Karpas-422 (cell line): ENCODE data around the gene SCYGR6. TPM values are rescaled to one million over a fixed set of nuclear protein-coding genes. Genes with fewer than 3 reads are reported as not detected.

Experiments used
- DNase-seq: peaks from one replicate; pipeline ENCODE4 v3.0.0-alpha.2; 2015
- H2AFZ ChIP-seq: fragments of 200-600 bp; sonication (generic); 2 replicates; pipeline ENCODE4 v1.6.1; 2014; ENCODE audit warnings: antibody characterized with exemption, low read length, mixed read lengths
- H3K27ac ChIP-seq: fragments of 200-600 bp; sonication (generic); 2 replicates; pipeline ENCODE4 v1.5.1; 2014; ENCODE audit warnings: mild to moderate bottlenecking, low read length, moderate library complexity
- H3K27me3 ChIP-seq: fragments of 200-600 bp; sonication (generic); 2 replicates; pipeline ENCODE4 v1.6.1; 2014; ENCODE audit warnings: low read length, mixed read lengths
- H3K36me3 ChIP-seq: fragments of 200-600 bp; sonication (generic); 2 replicates; pipeline ENCODE4 v1.6.1; 2014; ENCODE audit warnings: low read length, mixed read lengths; ENCODE audit not compliant: insufficient read depth
- H3K4me1 ChIP-seq: fragments of 200-600 bp; sonication (generic); 2 replicates; pipeline ENCODE4 v1.6.1; 2014; ENCODE audit warnings: mild to moderate bottlenecking, low read length, mixed read lengths
- H3K4me2 ChIP-seq: fragments of 200-600 bp; sonication (generic); 2 replicates; pipeline ENCODE4 v1.6.1; 2014; ENCODE audit warnings: low read length, low read depth, mild to moderate bottlenecking; ENCODE audit not compliant: poor library complexity, severe bottlenecking
- H3K4me3 ChIP-seq: fragments of 200-600 bp; sonication (generic); 2 replicates; pipeline ENCODE4 v1.5.1; 2014; ENCODE audit warnings: mild to moderate bottlenecking, antibody characterized with exemption, low read length, mixed read lengths
- H3K79me2 ChIP-seq: fragments of 200-600 bp; sonication (generic); 2 replicates; pipeline ENCODE4 v1.6.1; 2014; ENCODE audit warnings: mild to moderate bottlenecking, low read length, mixed read lengths
- H3K9ac ChIP-seq: fragments of 200-600 bp; sonication (generic); 2 replicates; pipeline ENCODE4 v1.6.0; 2014; ENCODE audit warnings: low read length
- H3K9me2 ChIP-seq: fragments of 200-600 bp; sonication (generic), shearing (Covaris generic); replicated peaks from 2 replicates; pipeline ENCODE4 v1.6.0; 2014; ENCODE audit warnings: mild to moderate bottlenecking, low read length, moderate library complexity; ENCODE audit not compliant: insufficient read depth
- H3K9me3 ChIP-seq: fragments of 300-700, 200-600 bp; sonication (generic); 2 replicates; pipeline ENCODE4 v1.6.1; 2014; ENCODE audit warnings: low read length, mixed read lengths
- H4K20me1 ChIP-seq: fragments of 200-600 bp; sonication (generic); 2 replicates; pipeline ENCODE4 v1.6.1; 2014; ENCODE audit warnings: mild to moderate bottlenecking, antibody characterized with exemption, low read length, low read depth; ENCODE audit not compliant: insufficient read depth
- total RNA-seq: library from RNA; depleted of rRNA; stranded (reverse); fragments of >200 nt; shearing (Covaris generic); gene quantifications from 2 replicates; pipeline ENCODE4 v1.2.3, GENCODE V29; 2014; ENCODE audit warnings: low replicate concordance

The SCYGR6 gene
- total RNA-seq, 1 experiment from 2014 or later = not detected

DNA sequence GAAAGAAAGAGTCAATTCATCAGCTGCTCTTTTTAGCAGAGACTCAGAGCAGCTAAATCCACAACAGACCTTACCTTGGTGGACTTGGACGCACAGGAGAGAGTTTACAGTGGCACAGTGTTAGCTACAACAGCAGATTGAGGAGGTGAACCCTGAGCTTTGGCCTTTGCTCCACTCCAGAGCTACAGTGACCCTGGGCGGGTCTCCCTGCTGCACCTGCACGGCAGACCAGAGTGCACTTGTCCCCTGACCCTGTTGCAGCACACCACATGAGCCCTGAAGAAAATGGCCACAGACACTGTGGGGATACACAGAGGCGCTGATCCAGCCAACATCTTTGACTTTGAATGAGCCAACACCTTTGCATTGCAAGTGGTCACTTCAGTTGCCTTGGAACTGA, 17.7 kb downstream of the SCYGR6 start:
- Histone ChIP-seq H3K79me2 (no peaks in the 10 kb centered on the region), H3K36me3 (no peaks in the 10 kb centered on the region), H3K9ac (no peak overlapping the region), H3K4me2 (no peak overlapping the region), H2AFZ (no peak overlapping the region), H3K27me3 (no peaks in the 10 kb centered on the region), H3K4me1 (no peaks in the 10 kb centered on the region), H3K4me3 (no peak overlapping the region), H3K9me2 (no peaks in the 10 kb centered on the region), H3K27ac (no peak overlapping the region), H3K9me3 (no peaks in the 10 kb centered on the region), H4K20me1 (no peaks in the 10 kb centered on the region)
- no peak for DNase-seq

DNA sequence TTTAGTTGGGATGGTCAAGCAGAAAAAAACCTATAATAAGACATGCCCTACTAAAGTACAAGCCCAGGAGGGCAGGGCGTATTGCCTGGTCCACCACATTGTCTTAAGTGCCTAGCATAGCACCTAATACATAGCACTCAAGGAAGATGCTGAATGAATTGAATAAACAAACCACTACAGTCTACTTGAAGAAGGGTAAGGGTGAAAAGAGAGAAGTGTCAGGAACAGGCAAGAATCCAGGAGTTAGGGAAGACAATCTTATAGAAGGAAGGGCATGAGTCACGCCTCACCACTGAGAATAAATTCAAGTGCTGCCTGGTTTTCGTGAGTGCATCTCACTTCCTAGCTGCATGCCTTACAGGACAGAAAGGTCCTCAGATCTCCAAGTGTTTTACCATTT, 20.6 kb downstream of the SCYGR6 start:
- no peaks in the 10 kb centered on the region for H3K27me3 ChIP-seq
- H3K27ac ChIP-seq = no peak overlapping the region
- H3K4me1 ChIP-seq = no peaks in the 10 kb centered on the region
- no peak for DNase-seq
- no peaks in the 10 kb centered on the region for H3K9me2 ChIP-seq
- no peaks in the 10 kb centered on the region for H4K20me1 ChIP-seq
- H3K79me2 ChIP-seq = no peaks in the 10 kb centered on the region
- H3K9ac ChIP-seq = no peak overlapping the region
- no peaks in the 10 kb centered on the region for H3K36me3 ChIP-seq
- no peak overlapping the region for H3K4me3 ChIP-seq
- H3K9me3 ChIP-seq = no peaks in the 10 kb centered on the region
- no peak overlapping the region for H2AFZ ChIP-seq
- no peak overlapping the region for H3K4me2 ChIP-seq

DNA sequence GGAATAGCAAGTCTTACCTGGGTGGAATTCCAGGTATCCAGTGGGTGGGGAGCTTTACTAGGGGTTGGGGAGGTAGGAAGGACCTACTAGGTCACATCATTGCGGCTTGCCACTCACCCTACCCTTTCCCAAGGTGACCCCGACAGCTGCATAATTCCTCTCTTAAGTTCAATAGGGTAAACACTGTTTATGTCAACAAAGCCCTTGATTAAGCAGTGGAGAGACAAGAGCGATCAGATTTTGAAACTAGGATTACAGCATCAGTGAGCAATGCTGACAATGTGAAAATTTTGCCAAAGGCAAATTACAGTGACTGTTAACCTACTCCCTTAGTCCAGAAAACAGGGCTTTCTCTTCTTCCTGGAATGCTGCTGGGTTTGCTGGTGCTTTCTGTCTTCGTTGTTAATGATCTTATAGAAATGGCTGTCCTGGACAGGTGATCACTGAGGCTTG, 21.3 kb downstream of the SCYGR6 start:
- no peak overlapping the region for H3K4me3 ChIP-seq
- H3K27ac ChIP-seq = no peak overlapping the region
- no peaks in the 10 kb centered on the region for H4K20me1 ChIP-seq
- no peaks in the 10 kb centered on the region for H3K36me3 ChIP-seq
- H3K79me2 ChIP-seq = no peaks in the 10 kb centered on the region
- H3K9ac ChIP-seq = no peak overlapping the region
- H3K9me3 ChIP-seq = no peaks in the 10 kb centered on the region
- no peaks in the 10 kb centered on the region for H3K27me3 ChIP-seq
- no peak overlapping the region for H2AFZ ChIP-seq
- H3K4me2 ChIP-seq = no peak overlapping the region
- H3K4me1 ChIP-seq = no peaks in the 10 kb centered on the region
- no peak for DNase-seq
- no peaks in the 10 kb centered on the region for H3K9me2 ChIP-seq

- Histone ChIP-seq H3K4me3 (no peak overlapping the region), H3K79me2 (no peaks in the 10 kb centered on the region), H3K9ac (no peak overlapping the region), H4K20me1 (no peaks in the 10 kb centered on the region), H3K36me3 (no peaks in the 10 kb centered on the region), H2AFZ (no peak overlapping the region), H3K4me1 (no peaks in the 10 kb centered on the region), H3K27me3 (no peaks in the 10 kb centered on the region), H3K4me2 (no peak overlapping the region), H3K9me3 (no peaks in the 10 kb centered on the region), H3K9me2 (no peaks in the 10 kb centered on the region), H3K27ac (no peak overlapping the region)
- no peak for DNase-seq
These were observed 23.0 kb downstream of the SCYGR6 start for GRCh38 chr2:227701556-227701955.

GRCh38 chr2:227696990-227697679, 27.4 kb downstream of the SCYGR6 start:
- H3K9ac ChIP-seq = no peak overlapping the region
- H3K4me3 ChIP-seq = no peak overlapping the region
- no peaks in the 10 kb centered on the region for H4K20me1 ChIP-seq
- H3K27ac ChIP-seq = no peak overlapping the region
- no peaks in the 10 kb centered on the region for H3K36me3 ChIP-seq
- H3K79me2 ChIP-seq = no peaks in the 10 kb centered on the region
- no peak overlapping the region for H3K4me2 ChIP-seq
- H2AFZ ChIP-seq = no peak overlapping the region
- no peaks in the 10 kb centered on the region for H3K4me1 ChIP-seq
- H3K27me3 ChIP-seq = no peaks in the 10 kb centered on the region
- H3K9me2 ChIP-seq = no peaks in the 10 kb centered on the region
- no peaks in the 10 kb centered on the region for H3K9me3 ChIP-seq
- DNase-seq = no peak

DNA sequence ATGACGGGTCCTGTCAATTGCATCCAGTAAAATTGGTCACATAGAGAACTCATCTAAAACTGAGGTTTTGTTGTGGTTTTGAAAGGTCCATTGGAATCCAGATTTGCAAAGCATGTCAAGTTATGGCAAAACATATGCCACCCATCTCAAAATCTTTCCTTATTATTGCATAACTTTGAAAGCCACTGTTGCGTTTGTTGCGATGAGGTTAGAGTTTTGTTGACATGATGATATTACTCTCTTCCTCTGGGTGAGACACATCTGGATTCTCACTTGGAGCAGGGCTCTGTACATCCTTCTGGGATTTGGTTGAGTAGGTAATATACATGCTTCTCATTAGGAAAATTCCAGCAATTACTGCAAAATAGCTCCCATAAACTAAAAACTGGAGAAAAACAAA, 37.4 kb downstream of the SCYGR6 start:
- no peaks in the 10 kb centered on the region for H3K36me3 ChIP-seq
- H3K27me3 ChIP-seq = no peaks in the 10 kb centered on the region
- no peaks in the 10 kb centered on the region for H3K9me2 ChIP-seq
- no peak overlapping the region for H3K4me2 ChIP-seq
- no peak for DNase-seq
- no peaks in the 10 kb centered on the region for H3K9me3 ChIP-seq
- no peak overlapping the region for H3K27ac ChIP-seq
- H2AFZ ChIP-seq = no peak overlapping the region
- H4K20me1 ChIP-seq = no peaks in the 10 kb centered on the region
- no peaks in the 10 kb centered on the region for H3K79me2 ChIP-seq
- no peak overlapping the region for H3K4me3 ChIP-seq
- no peaks in the 10 kb centered on the region for H3K4me1 ChIP-seq
- no peak overlapping the region for H3K9ac ChIP-seq

DNA sequence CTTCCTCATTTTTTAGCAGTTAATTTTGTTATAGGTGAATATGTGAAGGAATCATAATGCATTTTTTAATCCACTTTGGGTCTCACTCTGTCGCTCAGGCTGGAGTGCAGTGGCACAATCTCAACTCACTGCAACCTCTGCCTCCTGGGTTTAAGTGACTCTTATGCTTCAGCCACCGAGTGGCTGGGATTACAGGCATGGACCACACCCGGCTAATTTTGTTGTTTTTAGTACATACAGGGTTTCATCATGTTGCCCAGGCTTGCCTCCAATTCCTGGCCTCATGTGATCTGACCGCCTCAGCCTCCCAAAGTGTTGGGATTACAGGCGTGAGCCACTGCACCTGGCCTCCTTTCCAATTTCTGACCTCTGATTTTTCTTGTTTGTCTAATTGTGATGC, 40.3 kb downstream of the SCYGR6 start:
- no peaks in the 10 kb centered on the region for H3K36me3 ChIP-seq
- no peak overlapping the region for H3K4me3 ChIP-seq
- no peaks in the 10 kb centered on the region for H3K9me3 ChIP-seq
- no peak overlapping the region for H2AFZ ChIP-seq
- no peaks in the 10 kb centered on the region for H4K20me1 ChIP-seq
- H3K4me1 ChIP-seq = no peaks in the 10 kb centered on the region
- H3K9me2 ChIP-seq = no peaks in the 10 kb centered on the region
- no peaks in the 10 kb centered on the region for H3K79me2 ChIP-seq
- no peaks in the 10 kb centered on the region for H3K27me3 ChIP-seq
- H3K9ac ChIP-seq = no peak overlapping the region
- H3K4me2 ChIP-seq = no peak overlapping the region
- no peak overlapping the region for H3K27ac ChIP-seq
- DNase-seq = no peak

DNA sequence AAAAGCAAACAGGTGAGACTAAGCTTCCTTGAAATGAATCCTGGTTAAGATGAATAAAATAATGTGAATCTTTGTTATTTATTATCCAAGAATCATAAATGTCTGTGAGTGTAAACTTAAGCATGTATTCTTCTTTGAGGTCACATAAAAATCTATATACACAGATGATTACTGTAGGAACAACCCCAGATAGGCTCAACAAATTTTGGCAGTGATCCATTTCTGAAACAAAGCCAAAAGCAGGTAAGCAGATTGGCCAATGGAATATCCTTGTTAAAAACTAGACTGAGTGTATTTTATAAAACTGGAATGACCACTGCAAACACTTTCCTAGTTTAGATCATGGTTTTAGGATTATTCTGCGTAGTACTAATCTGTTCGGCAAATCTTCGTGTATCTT, 46.6 kb downstream of the SCYGR6 start:
- no peak overlapping the region for H2AFZ ChIP-seq
- no peak overlapping the region for H3K9ac ChIP-seq
- no peak overlapping the region for H3K27ac ChIP-seq
- H3K36me3 ChIP-seq = no peaks in the 10 kb centered on the region
- H3K79me2 ChIP-seq = no peaks in the 10 kb centered on the region
- H3K9me3 ChIP-seq = no peaks in the 10 kb centered on the region
- H3K4me2 ChIP-seq = no peak overlapping the region
- H3K27me3 ChIP-seq = no peaks in the 10 kb centered on the region
- no peak overlapping the region for H3K4me3 ChIP-seq
- DNase-seq = no peak
- H3K9me2 ChIP-seq = no peaks in the 10 kb centered on the region
- no peaks in the 10 kb centered on the region for H4K20me1 ChIP-seq
- H3K4me1 ChIP-seq = no peaks in the 10 kb centered on the region
